Subcutaneous adipose tissue (tissue), 4 donors: Measurements from ENCODE around the gene STIM1. TPM values are rescaled to one million over a fixed set of nuclear protein-coding genes. Genes with fewer than 3 reads are reported as not detected.

Experiments used
- CTCF ChIP-seq: fragments of 450-650 bp; IDR thresholded peaks from one replicate; pipeline ENCODE4 v1.5.1; 2016; ENCODE audit warnings: low read depth, mild to moderate bottlenecking, control low read depth, antibody characterized with exemption, moderate library complexity
- total RNA-seq, 4 donors: library from RNA; depleted of rRNA; stranded (reverse); fragments of >200 nt; gene quantifications; one replicate each; pipeline ENCODE4 v1.1.0, GENCODE V29; 2016

Gene STIM1
- total RNA-seq, 4 donors from 2014 or later = 39.5 to 64.8 (median 43.3) TPM

GRCh38 chr11:3824714-3825472 lies 30.6 kb upstream of the STIM1 start:
- no peak for TF ChIP-seq CTCF

- no peak for TF ChIP-seq CTCF
Measured at GRCh38 chr11:3825473-3826154, 29.9 kb upstream of the STIM1 start.

- no peak for TF ChIP-seq CTCF
Measured at GRCh38 chr11:3826721-3827120, 28.7 kb upstream of the STIM1 start.

GRCh38 chr11:3827434-3828186 lies 27.9 kb upstream of the STIM1 start:
- no peak for TF ChIP-seq CTCF

GRCh38 chr11:3830088-3830487 lies 25.4 kb upstream of the STIM1 start:
- no peak for TF ChIP-seq CTCF

- TF ChIP-seq CTCF = no peak
Measured at GRCh38 chr11:3830730-3831129, 24.7 kb upstream of the STIM1 start.
